Measurements from ENCODE around the gene NOTO. TPM values are rescaled to one million over a fixed set of nuclear protein-coding genes. Genes with fewer than 3 reads are reported as not detected.

NOTO gene
- total and polyA plus RNA-seq, 2 donors (not counting 3 experiments of a cell fraction or from before 2014, with no cell fraction given) = not detected

DNA sequence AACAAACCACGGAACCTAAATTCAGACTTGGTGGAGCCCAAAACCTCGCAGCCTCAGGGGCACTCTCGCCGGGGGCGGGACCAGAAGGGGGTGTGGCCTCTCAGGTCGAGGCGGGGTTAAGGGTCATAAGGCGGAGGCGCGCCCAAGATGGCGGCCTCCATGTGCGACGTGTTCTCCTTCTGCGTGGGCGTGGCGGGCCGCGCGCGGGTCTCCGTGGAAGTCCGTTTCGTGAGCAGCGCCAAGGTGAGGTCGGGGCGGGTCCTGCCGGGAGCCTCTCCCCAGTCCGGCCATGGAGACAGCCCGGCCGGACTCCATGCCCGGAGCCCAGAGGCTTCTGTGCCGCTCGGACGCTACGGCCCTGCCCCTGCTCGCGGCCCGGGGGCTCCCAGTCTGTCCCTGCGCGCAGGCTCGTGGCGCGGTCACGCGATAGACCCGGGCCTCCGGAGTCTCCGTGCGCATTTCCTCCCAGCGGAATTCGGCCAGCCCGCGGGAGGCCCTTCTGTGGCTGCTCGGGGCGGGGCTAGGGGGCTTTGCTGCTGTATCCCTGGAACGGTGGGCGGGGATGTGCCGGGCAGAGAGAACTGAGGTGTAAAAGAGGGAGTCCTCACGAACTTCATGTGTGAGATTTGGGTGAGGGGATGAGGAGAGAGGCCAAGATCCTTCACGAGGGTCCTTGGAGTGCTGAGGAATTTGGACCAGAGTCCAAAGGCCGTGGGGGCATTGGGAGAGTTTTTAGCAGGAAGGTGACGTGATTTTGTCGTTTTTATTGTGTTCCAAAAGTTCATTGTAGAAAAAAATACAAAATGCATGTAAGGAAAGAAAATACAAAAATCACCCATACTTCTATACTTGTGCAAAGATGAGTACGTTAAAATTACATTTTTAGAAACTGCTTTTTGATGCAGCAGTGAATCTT, 12.0 kb downstream of the NOTO start, which contains the start of gene SMYD5:
TSS of gene SMYD5 (plus strand) at position 126 of the 916 bp plus-strand sequence. CDS start at position 148, 22 bp downstream.
- dilution Hi-C loops (cut with MboI; ENCODE audit: extremely low pct_ligation_motif_present, low sequenced_read_pairs) = no loop called here
- H3K9me3 ChIP-seq (replicated peaks; ENCODE audit: control insufficient read depth, insufficient read depth, low read length) = no peaks in the 10 kb centered on the region
- peak within 1 kb of the TSS; percentile 80 to 87 (median 86) for H3K4me3 ChIP-seq (replicated peaks in 1 of 3; ENCODE audit: insufficient read depth in 1 of 3, low read depth in 1 of 3, low read length in 3 of 3)
- DNase-seq (ENCODE audit: low read depth, low spot score) (peak; percentile 81), FAIRE-seq (peak; percentile 90)
- H2AFZ ChIP-seq (ENCODE audit: low read depth, low read length) = peak within 1 kb of the TSS; percentile 85
- ChIA-PET CTCF (interaction anchor here (0.6 to 2.7 kb wide), 6 partner anchors 37 to 321 kb away, joined by 3 to 100 read pairs (median 4); no protein-coding TSS in a partner anchor), POLR2A (interaction anchor here (1.0 kb wide), 1 partner anchor 18 kb away, joined by 3 read pairs; the partner anchor contains the start of gene PRADC1)
- peak within 1 kb of the TSS; percentile 90 for H3K4me2 ChIP-seq (ENCODE audit: insufficient read depth, low read length)
- peak within 1 kb of the TSS; percentile 70 for H3K27ac ChIP-seq (ENCODE audit: insufficient read depth, low read depth, low read length)
- TF ChIP-seq, protein P1, sequence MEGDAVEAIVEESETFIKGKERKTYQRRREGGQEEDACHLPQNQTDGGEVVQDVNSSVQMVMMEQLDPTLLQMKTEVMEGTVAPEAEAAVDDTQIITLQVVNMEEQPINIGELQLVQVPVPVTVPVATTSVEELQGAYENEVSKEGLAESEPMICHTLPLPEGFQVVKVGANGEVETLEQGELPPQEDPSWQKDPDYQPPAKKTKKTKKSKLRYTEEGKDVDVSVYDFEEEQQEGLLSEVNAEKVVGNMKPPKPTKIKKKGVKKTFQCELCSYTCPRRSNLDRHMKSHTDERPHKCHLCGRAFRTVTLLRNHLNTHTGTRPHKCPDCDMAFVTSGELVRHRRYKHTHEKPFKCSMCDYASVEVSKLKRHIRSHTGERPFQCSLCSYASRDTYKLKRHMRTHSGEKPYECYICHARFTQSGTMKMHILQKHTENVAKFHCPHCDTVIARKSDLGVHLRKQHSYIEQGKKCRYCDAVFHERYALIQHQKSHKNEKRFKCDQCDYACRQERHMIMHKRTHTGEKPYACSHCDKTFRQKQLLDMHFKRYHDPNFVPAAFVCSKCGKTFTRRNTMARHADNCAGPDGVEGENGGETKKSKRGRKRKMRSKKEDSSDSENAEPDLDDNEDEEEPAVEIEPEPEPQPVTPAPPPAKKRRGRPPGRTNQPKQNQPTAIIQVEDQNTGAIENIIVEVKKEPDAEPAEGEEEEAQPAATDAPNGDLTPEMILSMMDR (IDR thresholded peaks at IDR 0.05; ENCODE audit: extremely low read depth in 1 of 2, insufficient read depth in 1 of 2, low read depth in 1 of 2, low read length in 2 of 2) = no peak
- TF ChIP-seq MYC (IDR thresholded peaks at IDR 0.05; ENCODE audit: low read depth, low read length) = peak; percentile 79
- TF ChIP-seq POLR2A (IDR thresholded peaks at IDR 0.05; ENCODE audit: low read depth, low read length) = peak; percentile 88
- TF ChIP-seq, protein P2, sequence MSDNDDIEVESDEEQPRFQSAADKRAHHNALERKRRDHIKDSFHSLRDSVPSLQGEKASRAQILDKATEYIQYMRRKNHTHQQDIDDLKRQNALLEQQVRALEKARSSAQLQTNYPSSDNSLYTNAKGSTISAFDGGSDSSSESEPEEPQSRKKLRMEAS (IDR thresholded peaks at IDR 0.05; ENCODE audit: insufficient read depth, insufficient read length) = peak; percentile 89
- no peak for TF ChIP-seq JUN (IDR thresholded peaks at IDR 0.05; ENCODE audit: borderline replicate concordance, insufficient read depth, insufficient read length, low read depth)
- TF ChIP-seq FOS (IDR thresholded peaks at IDR 0.05; ENCODE audit: borderline replicate concordance, insufficient read depth, low read length) = no peak
- peak; percentile 82 for TF ChIP-seq POLR2AphosphoS5 (IDR thresholded peaks at IDR 0.05; ENCODE audit: insufficient read depth, low read depth, low read length)
- H3K36me3 ChIP-seq (ENCODE audit: control insufficient read depth in 2 of 2, extremely low read depth in 1 of 2, insufficient read depth in 2 of 2, low read length in 2 of 2) = peaks cover 0 to 2% of the 10 kb centered on the region in 2 experiments
- peak within 1 kb of the TSS; percentile 86 for H3K9ac ChIP-seq (replicated peaks; ENCODE audit: extremely low read depth, insufficient read depth, low read length)
- H3K27me3 ChIP-seq (ENCODE audit: control insufficient read depth in 2 of 2, insufficient read depth in 2 of 2, low read length in 2 of 2) = no peaks in the 10 kb centered on the region
- BruUV-seq (replicated peaks) = TSS peak; percentile 60
- peaks cover 16% of the 10 kb centered on the region for H3K79me2 ChIP-seq (ENCODE audit: control insufficient read depth, insufficient read depth, low read length)
- H3K9me1 ChIP-seq (replicated peaks; ENCODE audit: control insufficient read depth, extremely low read depth, insufficient read depth, low read length) = no peaks in the 10 kb centered on the region
- H4K20me1 ChIP-seq (replicated peaks; ENCODE audit: control insufficient read depth, extremely low read depth, insufficient read depth, low read length) = no peaks in the 10 kb centered on the region
- peaks cover 9% of the 10 kb centered on the region for H3K4me1 ChIP-seq (ENCODE audit: control insufficient read depth, extremely low read depth, insufficient read depth, low read length)
- intact Hi-C loops (cut with micrococcal nuclease) = loop anchor here (1.0 kb wide), 2 partner anchors 19 to 37 kb away; partner anchors contain the start of gene PRADC1

Data from endothelial cell of umbilical vein (primary cell).